GM23338 (cell line): ENCODE measurements around the gene SEPTIN6. TPM values are rescaled to one million over a fixed set of nuclear protein-coding genes. Genes with fewer than 3 reads are reported as not detected.

Experiments
- ATAC-seq: fragments of 200-7000 bp; cut with Tn5 transposase; 3 replicates; pipeline ENCODE4 v1.9.1; 2020
- DNase-seq: peaks from one replicate; pipeline ENCODE4 v3.0.0-alpha.2; 2015; ENCODE audit warnings: low spot score
- H2AFZ ChIP-seq: fragments of 200-600 bp; sonication (generic); 2 replicates; pipeline ENCODE4 v1.8.0; 2016; ENCODE audit warnings: antibody characterized with exemption, mild to moderate bottlenecking, moderate library complexity
- H3F3A ChIP-seq: fragments of 200-600 bp; sonication (generic); replicated peaks from 2 replicates; pipeline ENCODE4 v1.8.0; 2017; ENCODE audit warnings: antibody characterized with exemption, mixed run types, low read depth
- H3K27ac ChIP-seq: fragments of 200-600 bp; sonication (generic); 2 replicates; pipeline ENCODE4 v1.6.1; 2016; ENCODE audit warnings: low read depth
- H3K27me3 ChIP-seq: fragments of 200-600 bp; sonication (generic); 2 replicates; pipeline ENCODE4 v1.8.0; 2016; ENCODE audit warnings: mild to moderate bottlenecking, mixed run types, moderate library complexity; ENCODE audit not compliant: insufficient read depth
- H3K36me3 ChIP-seq: fragments of 200-600 bp; sonication (generic); 2 replicates; pipeline ENCODE4 v1.8.0; 2016; ENCODE audit warnings: mild to moderate bottlenecking; ENCODE audit not compliant: insufficient read depth
- H3K4me1 ChIP-seq: fragments of 200-600 bp; sonication (generic); 2 replicates; pipeline ENCODE4 v1.8.0; 2016; ENCODE audit warnings: mild to moderate bottlenecking, moderate library complexity; ENCODE audit not compliant: insufficient read depth
- H3K4me2 ChIP-seq: fragments of 200-600 bp; sonication (generic); 2 replicates; pipeline ENCODE4 v1.7.1; 2017; ENCODE audit warnings: mixed run types
- H3K4me3 ChIP-seq: fragments of 200-600 bp; sonication (generic); 2 replicates; pipeline ENCODE4 v1.6.1; 2016; ENCODE audit warnings: mixed run types
- H3K79me2 ChIP-seq: fragments of 200-600 bp; sonication (generic); replicated peaks from 2 replicates; pipeline ENCODE4 v1.8.0; 2017; ENCODE audit warnings: mild to moderate bottlenecking; ENCODE audit not compliant: insufficient read depth
- H3K9me2 ChIP-seq: fragments of 200-600 bp; sonication (generic); 2 replicates; pipeline ENCODE4 v1.8.0; 2017; ENCODE audit not compliant: insufficient read depth
- H4K20me1 ChIP-seq: fragments of 200-600 bp; sonication (generic); replicated peaks from 2 replicates; pipeline ENCODE4 v1.8.0; 2017; ENCODE audit warnings: mild to moderate bottlenecking; ENCODE audit not compliant: insufficient read depth
- H3K27ac Mint-ChIP-seq: 2 replicates; pipeline ENCODE4 v1.8.0; 2020; ENCODE audit warnings: inconsistent platforms, mild to moderate bottlenecking, moderate library complexity, mixed read lengths
- H3K27me3 Mint-ChIP-seq: 3 replicates; pipeline ENCODE4 v1.8.0; 2022; ENCODE audit warnings: low read depth, mild to moderate bottlenecking, moderate library complexity, mixed read lengths, inconsistent platforms; ENCODE audit not compliant: insufficient read depth, poor library complexity
- H3K36me3 Mint-ChIP-seq: 3 replicates; pipeline ENCODE4 v1.8.0; 2021; ENCODE audit warnings: low read depth, mild to moderate bottlenecking, inconsistent platforms, moderate library complexity, mixed read lengths
- H3K4me1 Mint-ChIP-seq: 3 replicates; pipeline ENCODE4 v1.8.0; 2020; ENCODE audit warnings: mild to moderate bottlenecking, inconsistent platforms, mixed read lengths
- H3K4me3 Mint-ChIP-seq: 3 replicates; pipeline ENCODE4 v1.8.0; 2021; ENCODE audit warnings: moderate library complexity, mild to moderate bottlenecking, inconsistent platforms, mixed read lengths
- H3K9me3 Mint-ChIP-seq: 3 replicates; pipeline ENCODE4 v1.8.0; 2020; ENCODE audit warnings: moderate library complexity, mild to moderate bottlenecking, inconsistent platforms, mixed read lengths
- NANOG ChIP-seq: IDR thresholded peaks from 2 replicates; pipeline ENCODE4 v1.6.1; 2016; ENCODE audit warnings: antibody characterized with exemption, borderline replicate concordance
- REST ChIP-seq: IDR thresholded peaks from one replicate; pipeline ENCODE4 v1.6.1; 2018; ENCODE audit warnings: antibody characterized with exemption; ENCODE audit not compliant: unreplicated experiment
- ZNF331 ChIP-seq: fragments of 250-450 bp; sonication (Bioruptor Pico); IDR thresholded peaks from 2 replicates; pipeline ENCODE4 v1.5.0; 2020; ENCODE audit warnings: low read depth, mild to moderate bottlenecking, moderate library complexity
- polyA plus RNA-seq: library from polyadenylated mRNA; unstranded; fragments of >200 nt; fragmentation: Nextera tagmentation; extraction: Ambion mirVana; gene quantifications from 2 replicates; pipeline ENCODE4 v1.2.1, GENCODE V29; 2016
- total RNA-seq: library from RNA; depleted of rRNA; stranded (reverse); fragments of >200 nt; shearing (Covaris generic); gene quantifications from 2 replicates; pipeline ENCODE4 v1.2.3, GENCODE V29; 2014

The SEPTIN6 gene
- total and polyA plus RNA-seq, 2 experiments from 2014 or later: 37.0 to 43.6 TPM

GRCh38 chrX:119698845-119699244 is 5.9 kb upstream of the SEPTIN6 start (continued):
- no peak for TF ChIP-seq REST

- no peak overlapping the region for H3K27ac Mint-ChIP-seq
- Histone ChIP-seq H3K4me1 (peaks cover 5% of the 10 kb centered on the region), H3K79me2 (peaks cover 8% of the 10 kb centered on the region), H3K36me3 (no peaks in the 10 kb centered on the region), H4K20me1 (no peaks in the 10 kb centered on the region), H3K9me2 (no peaks in the 10 kb centered on the region), H3K4me2 (peak overlapping the region; percentile 45; the same call in 1 of the 2 replicates), H2AFZ (no peak overlapping the region), H3F3A (no peaks in the 10 kb centered on the region), H3K27ac (no peak overlapping the region), H3K4me3 (no peak overlapping the region), H3K27me3 (peaks cover 29% of the 10 kb centered on the region)
- H3K27me3 Mint-ChIP-seq: peaks cover 22% of the 10 kb centered on the region
- DNase-seq: no peak
- H3K4me3 Mint-ChIP-seq: no peak overlapping the region
- no peak for TF ChIP-seq NANOG
- no peaks in the 10 kb centered on the region; the same call in 2 of the 3 replicates for H3K9me3 Mint-ChIP-seq
- H3K36me3 Mint-ChIP-seq: peaks cover 3% of the 10 kb centered on the region; the same call in 1 of the 3 replicates
- peaks cover 40% of the 10 kb centered on the region for H3K4me1 Mint-ChIP-seq
- no peak for ATAC-seq
These were observed 3.4 kb upstream of the SEPTIN6 start for GRCh38 chrX:119696251-119696890.

- Histone ChIP-seq H3K27me3 (peaks cover 29% of the 10 kb centered on the region), H3K4me3 (peak overlapping the region; percentile 72), H3K27ac (no peak overlapping the region), H3K4me1 (peaks cover 13% of the 10 kb centered on the region), H3K79me2 (peaks cover 16% of the 10 kb centered on the region), H3K36me3 (no peaks in the 10 kb centered on the region), H4K20me1 (no peaks in the 10 kb centered on the region), H3K9me2 (no peaks in the 10 kb centered on the region), H3K4me2 (peak overlapping the region; percentile 85), H3F3A (no peaks in the 10 kb centered on the region), H2AFZ (no peak overlapping the region)
- no peak for ATAC-seq
- Mint-ChIP-seq H3K36me3 (peaks cover 3% of the 10 kb centered on the region; the same call in 1 of the 3 replicates), H3K27me3 (peaks cover 22% of the 10 kb centered on the region), H3K9me3 (no peaks in the 10 kb centered on the region; the same call in 2 of the 3 replicates), H3K4me3 (peak overlapping the region; percentile 93; the same call in 1 of the 3 replicates), H3K27ac (no peak overlapping the region), H3K4me1 (peaks cover 48% of the 10 kb centered on the region)
- DNase-seq: no peak
- TF ChIP-seq ZNF331: no peak
These were observed 2.6 kb upstream of the SEPTIN6 start for GRCh38 chrX:119695535-119696050.
